Measurements from ENCODE around the gene GRHL3. TPM values are rescaled to one million over a fixed set of nuclear protein-coding genes. Genes with fewer than 3 reads are reported as not detected.

GRHL3 gene
- total RNA-seq, 4 donors from 2014 or later, result 0.11 to 0.27 TPM; not detected in 2

- peak; percentile 76 to 80 for DNase-seq
- Histone ChIP-seq H3K4me3 (replicated peaks in 1 of 3) (no peak overlapping the region), H3K27ac (peak overlapping the region; percentile 67 to 76 (median 73)), H3K36me3 (no peaks in the 10 kb centered on the region), H3K27me3 (no peaks in the 10 kb centered on the region), H3K4me1 (peaks cover 12 to 21% of the 10 kb centered on the region in 2 donors), H3K9me3 (no peaks in the 10 kb centered on the region)
- intact Hi-C loops (cut with DNase I), result no loop called here
- 16 to 18% methylated on average over 12 of the region's 12 CpGs for WGBS, 2 donors
- TF ChIP-seq POLR2A (IDR thresholded peaks at IDR 0.05) (no peak), CTCF (IDR thresholded peaks at IDR 0.05) (peak; percentile 72 to 99 (median 96))
These were observed 72.0 kb downstream of the GRHL3 start for GRCh38 chr1:24390924-24391782.

- 44 to 59% methylated on average over 11 of the region's 11 CpGs for WGBS, 2 donors
- H3K36me3 ChIP-seq, result no peaks in the 10 kb centered on the region
- peak; percentile 62 to 68 for DNase-seq
- H3K9me3 ChIP-seq, result no peaks in the 10 kb centered on the region
- peaks cover 5 to 12% of the 10 kb centered on the region in 2 donors for H3K4me1 ChIP-seq
- H3K27me3 ChIP-seq, result no peaks in the 10 kb centered on the region
- intact Hi-C loops (cut with DNase I), result loop anchor here (2.0 kb wide), 1 partner anchor 191 kb away; no protein-coding TSS in a partner anchor
- no peak overlapping the region for H3K4me3 ChIP-seq (replicated peaks in 1 of 3)
- TF ChIP-seq CTCF (IDR thresholded peaks at IDR 0.05) (peak; percentile 17 to 79 (median 77)), POLR2A (IDR thresholded peaks at IDR 0.05) (no peak)
- H3K27ac ChIP-seq, result peak overlapping the region; percentile 67 to 76 (median 73)
These were observed 72.9 kb downstream of the GRHL3 start for GRCh38 chr1:24391882-24392603.

- WGBS, 2 donors, result 88 to 93% methylated on average over 4 of the region's 4 CpGs
- Histone ChIP-seq H3K4me3 (replicated peaks in 1 of 3) (no peak overlapping the region), H3K27me3 (no peaks in the 10 kb centered on the region), H3K27ac (peak overlapping the region in 2 of 3 donors; percentile 73 to 76), H3K36me3 (no peaks in the 10 kb centered on the region), H3K4me1 (peaks cover 5 to 8% of the 10 kb centered on the region in 2 donors), H3K9me3 (no peaks in the 10 kb centered on the region)
- no peak for DNase-seq
- TF ChIP-seq CTCF (IDR thresholded peaks at IDR 0.05), result no peak
- no peak for TF ChIP-seq POLR2A (IDR thresholded peaks at IDR 0.05)
- intact Hi-C loops (cut with DNase I), result loop anchor here (2.0 kb wide), 1 partner anchor 192 kb away; no protein-coding TSS in a partner anchor
These were observed 73.4 kb downstream of the GRHL3 start for GRCh38 chr1:24392604-24392946.

- H3K4me3 ChIP-seq (replicated peaks in 1 of 3), result no peak overlapping the region
- intact Hi-C loops (cut with DNase I), result loop anchor here (2.0 kb wide), 1 partner anchor 192 kb away; no protein-coding TSS in a partner anchor
- H3K27me3 ChIP-seq, result no peaks in the 10 kb centered on the region
- WGBS, 2 donors, result 78 to 91% methylated on average over 4 of the region's 4 CpGs
- peak overlapping the region in 2 of 3 donors; percentile 73 to 76 for H3K27ac ChIP-seq
- no peak for DNase-seq
- H3K9me3 ChIP-seq, result no peaks in the 10 kb centered on the region
- peaks cover 5 to 8% of the 10 kb centered on the region in 2 donors for H3K4me1 ChIP-seq
- no peaks in the 10 kb centered on the region for H3K36me3 ChIP-seq
- no peak for TF ChIP-seq CTCF (IDR thresholded peaks at IDR 0.05)
- TF ChIP-seq POLR2A (IDR thresholded peaks at IDR 0.05), result no peak
These were observed 74.0 kb downstream of the GRHL3 start for GRCh38 chr1:24392982-24393650.

Data from thyroid gland (tissue), 4 donors.